ENCODE measurements around the gene CLK4.
A peak's percentile ranks its signal among the peaks of the same experiment; 100 is the strongest.

The CLK4 gene

DNA sequence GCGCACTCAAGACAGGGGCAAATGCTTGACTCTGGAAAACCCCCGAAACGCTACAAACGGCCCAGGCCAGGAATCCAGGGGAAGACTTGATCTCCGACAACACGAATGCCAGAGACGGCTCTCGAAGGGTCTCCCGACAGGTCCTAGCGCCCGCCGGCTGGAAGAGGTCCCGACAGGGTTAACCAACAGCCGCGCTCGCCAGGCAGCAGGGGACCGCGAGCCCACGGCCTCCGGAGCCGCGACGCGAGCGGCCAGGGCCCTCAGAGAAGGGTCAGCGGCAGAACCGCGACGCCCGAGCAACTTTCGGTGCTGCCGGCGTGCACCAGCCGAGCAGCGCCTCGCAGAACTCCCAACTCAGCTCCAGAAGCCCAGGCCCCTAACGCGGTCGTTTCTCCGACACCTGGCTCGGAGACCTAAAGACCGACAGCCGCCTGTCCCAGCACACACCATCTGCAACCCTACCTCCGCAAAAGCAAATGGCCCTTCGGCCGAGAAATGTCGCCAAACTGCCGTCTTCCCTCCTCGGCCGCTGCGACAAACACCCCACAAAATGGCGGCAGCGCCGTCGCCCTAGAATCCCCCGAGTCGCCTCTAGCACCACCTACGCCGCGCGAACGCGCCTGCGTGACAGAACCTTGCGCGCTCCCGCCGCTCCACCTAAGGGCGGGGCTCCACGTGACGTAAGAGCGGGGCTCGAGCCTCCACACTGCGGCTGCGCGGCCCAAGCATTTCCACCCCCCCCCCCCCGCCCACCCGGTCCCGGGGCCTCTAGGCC is at the start of gene CLK4:
CLK4 (minus strand) TSS at position 567 of the 775 bp plus-strand sequence. CDS start 3,634 bp downstream, outside the sequence.
- in situ Hi-C loops (cut with MboI; ENCODE audit: low sequenced_read_pairs, unreplicated experiment) = no loop called here
- TF ChIP-seq, protein P1, sequence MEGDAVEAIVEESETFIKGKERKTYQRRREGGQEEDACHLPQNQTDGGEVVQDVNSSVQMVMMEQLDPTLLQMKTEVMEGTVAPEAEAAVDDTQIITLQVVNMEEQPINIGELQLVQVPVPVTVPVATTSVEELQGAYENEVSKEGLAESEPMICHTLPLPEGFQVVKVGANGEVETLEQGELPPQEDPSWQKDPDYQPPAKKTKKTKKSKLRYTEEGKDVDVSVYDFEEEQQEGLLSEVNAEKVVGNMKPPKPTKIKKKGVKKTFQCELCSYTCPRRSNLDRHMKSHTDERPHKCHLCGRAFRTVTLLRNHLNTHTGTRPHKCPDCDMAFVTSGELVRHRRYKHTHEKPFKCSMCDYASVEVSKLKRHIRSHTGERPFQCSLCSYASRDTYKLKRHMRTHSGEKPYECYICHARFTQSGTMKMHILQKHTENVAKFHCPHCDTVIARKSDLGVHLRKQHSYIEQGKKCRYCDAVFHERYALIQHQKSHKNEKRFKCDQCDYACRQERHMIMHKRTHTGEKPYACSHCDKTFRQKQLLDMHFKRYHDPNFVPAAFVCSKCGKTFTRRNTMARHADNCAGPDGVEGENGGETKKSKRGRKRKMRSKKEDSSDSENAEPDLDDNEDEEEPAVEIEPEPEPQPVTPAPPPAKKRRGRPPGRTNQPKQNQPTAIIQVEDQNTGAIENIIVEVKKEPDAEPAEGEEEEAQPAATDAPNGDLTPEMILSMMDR (IDR thresholded peaks at IDR 0.05; ENCODE audit: borderline replicate concordance, control extremely low read depth, extremely low read depth, insufficient read depth, missing control alignments) = no peak
- peak; percentile 97 for DNase-seq (ENCODE audit: low spot score)

- DNase-seq (ENCODE audit: low spot score) = no peak
- TF ChIP-seq, protein P1 (IDR thresholded peaks at IDR 0.05; ENCODE audit: borderline replicate concordance, control extremely low read depth, extremely low read depth, insufficient read depth, missing control alignments) = no peak
- in situ Hi-C loops (cut with MboI; ENCODE audit: low sequenced_read_pairs, unreplicated experiment) = no loop called here
Observed at GRCh38 chr5:178675922-178676321, 49.1 kb upstream of the CLK4 start.

DNA sequence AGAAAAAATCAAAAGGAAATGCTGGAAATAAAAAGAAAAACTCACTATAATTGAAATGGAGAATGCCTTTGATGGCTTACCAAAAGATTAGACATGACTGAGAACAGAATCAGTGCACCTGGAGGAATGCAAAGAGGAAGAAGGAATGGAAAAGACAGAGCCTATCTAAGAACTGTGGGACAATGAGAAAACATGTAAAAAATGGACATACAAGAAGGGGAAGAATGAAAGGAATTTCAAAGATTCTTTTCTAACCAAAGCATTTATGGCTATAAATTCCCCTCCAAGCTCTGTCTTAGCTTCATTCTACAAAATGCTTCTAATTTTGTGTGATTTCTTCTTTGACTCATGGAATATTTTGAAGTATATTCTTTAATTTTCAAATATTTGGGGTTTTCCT is 47.5 kb upstream of the CLK4 start:
- DNase-seq (ENCODE audit: low spot score) = no peak
- TF ChIP-seq, protein P1 (IDR thresholded peaks at IDR 0.05; ENCODE audit: borderline replicate concordance, control extremely low read depth, extremely low read depth, insufficient read depth, missing control alignments) = no peak
- in situ Hi-C loops (cut with MboI; ENCODE audit: low sequenced_read_pairs, unreplicated experiment) = no loop called here

DNA sequence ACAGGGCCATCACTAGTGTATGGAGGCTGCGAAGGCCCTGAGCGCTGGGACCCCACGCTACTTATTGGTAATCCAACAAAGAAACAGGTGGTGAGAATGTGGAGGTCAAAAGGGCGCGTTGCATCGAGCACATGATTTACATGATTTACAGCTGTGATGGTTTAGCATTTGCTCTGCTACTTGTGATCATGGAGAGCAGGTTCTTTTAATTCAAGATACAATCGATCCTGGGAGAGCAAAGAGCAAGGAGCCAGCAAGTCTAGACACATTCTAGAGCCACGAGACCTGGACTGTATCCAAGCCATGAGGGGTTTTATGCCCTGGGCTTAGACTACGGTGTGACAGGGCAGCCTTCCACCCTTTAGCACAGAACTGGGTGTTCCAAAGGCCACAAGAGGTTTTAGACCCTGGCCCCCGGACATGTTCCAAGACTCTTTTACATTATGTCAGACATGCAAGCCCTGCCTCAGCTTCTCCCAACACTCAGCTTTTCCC is 47.0 kb upstream of the CLK4 start:
- no peak for DNase-seq (ENCODE audit: low spot score)
- TF ChIP-seq, protein P1 (IDR thresholded peaks at IDR 0.05; ENCODE audit: borderline replicate concordance, control extremely low read depth, extremely low read depth, insufficient read depth, missing control alignments) = no peak
- in situ Hi-C loops (cut with MboI; ENCODE audit: low sequenced_read_pairs, unreplicated experiment) = no loop called here

DNA sequence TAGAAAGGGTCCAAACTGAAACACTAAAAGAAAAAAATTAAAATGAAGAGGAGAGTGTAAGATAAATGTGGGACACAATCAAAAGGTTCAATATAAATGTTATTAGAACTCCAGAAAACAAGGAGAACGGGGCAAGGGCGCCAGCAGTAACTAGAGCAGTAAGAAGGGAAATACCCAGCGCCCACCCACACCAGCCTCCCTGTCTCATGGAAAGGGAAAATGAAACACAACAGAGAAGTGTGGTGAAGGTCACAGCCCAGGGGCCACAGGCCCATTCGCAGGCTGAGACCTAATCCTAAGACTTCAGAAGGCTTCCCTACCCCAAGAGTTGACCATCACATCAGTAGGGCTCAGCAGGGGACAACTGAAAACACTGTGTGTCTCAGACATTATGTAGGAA is 45.8 kb upstream of the CLK4 start:
- TF ChIP-seq, protein P1 (IDR thresholded peaks at IDR 0.05; ENCODE audit: borderline replicate concordance, control extremely low read depth, extremely low read depth, insufficient read depth, missing control alignments) = no peak
- DNase-seq (ENCODE audit: low spot score) = peak; percentile 27
- in situ Hi-C loops (cut with MboI; ENCODE audit: low sequenced_read_pairs, unreplicated experiment) = no loop called here

GRCh38 chr5:178671602-178672144 is 44.8 kb upstream of the CLK4 start:
- DNase-seq (ENCODE audit: low spot score) = no peak
- in situ Hi-C loops (cut with MboI; ENCODE audit: low sequenced_read_pairs, unreplicated experiment) = no loop called here
- TF ChIP-seq, protein P1 (IDR thresholded peaks at IDR 0.05; ENCODE audit: borderline replicate concordance, control extremely low read depth, extremely low read depth, insufficient read depth, missing control alignments) = no peak

Data from GM13976 (cell line).